PC-3 (cell line): ENCODE data around the gene DEFB113.

Experiments used
- CTCF ChIP-seq: fragments of 300-600 bp; sonication (generic); conservative IDR thresholded peaks from 2 replicates; pipeline ENCODE4 v1.5.1; 2017; ENCODE audit warnings: antibody characterized with exemption, low read depth, mild to moderate bottlenecking, low read length
- EZH2 ChIP-seq: fragments of 300-600 bp; sonication (generic); IDR thresholded peaks from one replicate; pipeline ENCODE4 v1.6.1; 2017; ENCODE audit warnings: antibody characterized with exemption, mild to moderate bottlenecking, low read length; ENCODE audit not compliant: unreplicated experiment
- EZH2phosphoT487 ChIP-seq: fragments of 300-600 bp; sonication (generic); IDR thresholded peaks from 2 replicates; pipeline ENCODE4 v1.6.1; 2018; ENCODE audit warnings: mild to moderate bottlenecking, antibody characterized with exemption, low read length, borderline replicate concordance

- TF ChIP-seq CTCF (no peak), EZH2phosphoT487 (no peak), EZH2 (no peak)
These were observed 34.0 kb downstream of the DEFB113 start for GRCh38 chr6:49935387-49935786.
